Trophoblast cell (in vitro differentiated cells and primary cell): Measurements from ENCODE around the gene PIK3CB.

Experiments
- DNase-seq, 2 donors: peaks; one replicate each; pipeline ENCODE4 v3.0.0-alpha.2; 2016
- H2AFZ ChIP-seq: 2 replicates; pipeline ENCODE4 v1.6.1; 2013; ENCODE audit warnings: low read length, moderate library complexity, mild to moderate bottlenecking; ENCODE audit not compliant: insufficient read depth, poor library complexity
- H2AK5ac ChIP-seq: 2 replicates; pipeline ENCODE4 v1.6.1; 2013; ENCODE audit warnings: mild to moderate bottlenecking, low read length
- H2BK120ac ChIP-seq: 2 replicates; pipeline ENCODE4 v1.6.1; 2013; ENCODE audit warnings: low read length, mild to moderate bottlenecking, moderate library complexity; ENCODE audit not compliant: insufficient read depth, poor library complexity
- H2BK12ac ChIP-seq: 2 replicates; pipeline ENCODE4 v1.6.1; 2013; ENCODE audit warnings: mild to moderate bottlenecking, low read length, moderate library complexity
- H2BK5ac ChIP-seq: 2 replicates; pipeline ENCODE4 v1.6.1; 2013; ENCODE audit warnings: low read length, low read depth, moderate library complexity, mild to moderate bottlenecking; ENCODE audit not compliant: poor library complexity
- H3K14ac ChIP-seq: 2 replicates; pipeline ENCODE4 v1.6.1; 2013; ENCODE audit warnings: mild to moderate bottlenecking, low read length
- H3K18ac ChIP-seq: 2 replicates; pipeline ENCODE4 v1.6.1; 2013; ENCODE audit warnings: mild to moderate bottlenecking, low read length
- H3K23ac ChIP-seq: 2 replicates; pipeline ENCODE4 v1.6.1; 2013; ENCODE audit warnings: low read length
- H3K27ac ChIP-seq: 2 replicates; pipeline ENCODE4 v1.5.1; 2013; ENCODE audit warnings: low read depth, mild to moderate bottlenecking, inconsistent platforms, low read length, moderate library complexity
- H3K27me3 ChIP-seq: 2 replicates; pipeline ENCODE4 v1.6.1; 2013; ENCODE audit warnings: inconsistent platforms, mild to moderate bottlenecking, low read length, moderate library complexity; ENCODE audit not compliant: insufficient read depth
- H3K36me3 ChIP-seq, 2 experiments: 1 replicate in 1 of 2; 2 replicates in 1 of 2; pipeline ENCODE4 v1.6.1; 2013; ENCODE audit warnings: low read length in 2 of 2, mild to moderate bottlenecking in 2 of 2, moderate library complexity in 1 of 2; ENCODE audit not compliant: insufficient read depth in 2 of 2, control insufficient read depth in 1 of 2
- H3K4ac ChIP-seq: 2 replicates; pipeline ENCODE4 v1.6.1; 2013; ENCODE audit warnings: low read depth, mild to moderate bottlenecking, low read length, moderate library complexity
- H3K4me1 ChIP-seq, 2 experiments: 1 replicate in 1 of 2; 2 replicates in 1 of 2; pipeline ENCODE4 v1.6.1; 2013; ENCODE audit warnings: low read length in 2 of 2, mild to moderate bottlenecking in 2 of 2, moderate library complexity in 1 of 2; ENCODE audit not compliant: insufficient read depth in 2 of 2, control insufficient read depth in 1 of 2
- H3K4me2 ChIP-seq: 2 replicates; pipeline ENCODE4 v1.6.1; 2013; ENCODE audit warnings: inconsistent platforms, mild to moderate bottlenecking, low read length, moderate library complexity
- H3K4me3 ChIP-seq: 2 replicates; pipeline ENCODE4 v1.5.1; 2013; ENCODE audit warnings: mild to moderate bottlenecking, low read depth, low read length, inconsistent platforms
- H3K79me1 ChIP-seq: one replicate; pipeline ENCODE4 v1.6.1; 2013; ENCODE audit warnings: low read length
- H3K79me2 ChIP-seq: 2 replicates; pipeline ENCODE4 v1.6.1; 2013; ENCODE audit warnings: low read length, mild to moderate bottlenecking; ENCODE audit not compliant: control insufficient read depth, insufficient read depth, poor library complexity
- H3K9ac ChIP-seq: 2 replicates; pipeline ENCODE4 v1.6.1; 2013; ENCODE audit warnings: mild to moderate bottlenecking, low read length
- H3K9me3 ChIP-seq: 2 replicates; pipeline ENCODE4 v1.6.1; 2013; ENCODE audit warnings: low read depth, mild to moderate bottlenecking, control low read depth, inconsistent platforms, low read length; ENCODE audit not compliant: insufficient read depth
- H4K12ac ChIP-seq: 2 replicates; pipeline ENCODE4 v1.6.1; 2013; ENCODE audit warnings: low read depth, mild to moderate bottlenecking, low read length, moderate library complexity
- H4K8ac ChIP-seq: 2 replicates; pipeline ENCODE4 v1.6.1; 2013; ENCODE audit warnings: low read depth, mild to moderate bottlenecking, low read length, moderate library complexity
- H4K91ac ChIP-seq: one replicate; pipeline ENCODE4 v1.6.1; 2013; ENCODE audit warnings: low read depth, mild to moderate bottlenecking, low read length, moderate library complexity
- WGBS: extraction: QIAGEN DNeasy Blood & Tissue Kit; methylation state at CpG from one replicate; pipeline ENCODE4 v1.1.7; 2013; ENCODE audit warnings: missing lambda C conversion rate; ENCODE audit not compliant: insufficient read length, insufficient coverage; ENCODE audit errors: extremely low coverage; 5-methylcytosine and 5-hydroxymethylcytosine counted together

Gene PIK3CB

GRCh38 chr3:138867996-138868395 lies 33.3 kb upstream of the PIK3CB start:
- no peak overlapping the region for H4K8ac ChIP-seq
- H2AK5ac ChIP-seq, result no peak overlapping the region
- no peaks in the 10 kb centered on the region for H3K9me3 ChIP-seq
- no peak overlapping the region for H3K18ac ChIP-seq
- H2AFZ ChIP-seq, result no peak overlapping the region
- H3K4me1 ChIP-seq, result peaks cover 0 to 5% of the 10 kb centered on the region in 2 experiments
- no peak overlapping the region for H3K4ac ChIP-seq
- H3K27me3 ChIP-seq, result no peaks in the 10 kb centered on the region
- DNase-seq, result peak in 1 of 2 donors; percentile 78
- no peaks in the 10 kb centered on the region for H3K36me3 ChIP-seq
- H3K9ac ChIP-seq, result no peak overlapping the region
- no peak overlapping the region for H3K23ac ChIP-seq
- H3K4me3 ChIP-seq, result no peak overlapping the region
- H3K4me2 ChIP-seq, result no peak overlapping the region
- no peak overlapping the region for H3K14ac ChIP-seq
- H4K12ac ChIP-seq, result no peak overlapping the region
- WGBS, result no CpG with 5 or more reads among the region's 1 CpG
- H3K79me2 ChIP-seq, result no peaks in the 10 kb centered on the region
- H2BK5ac ChIP-seq, result no peak overlapping the region
- no peak overlapping the region for H2BK12ac ChIP-seq
- H2BK120ac ChIP-seq, result no peak overlapping the region
- no peak overlapping the region for H3K27ac ChIP-seq
- H3K79me1 ChIP-seq, result no peaks in the 10 kb centered on the region
- H4K91ac ChIP-seq, result no peak overlapping the region

GRCh38 chr3:138863776-138864113 lies 29.0 kb upstream of the PIK3CB start:
- WGBS, result no CpG with 5 or more reads among the region's 4 CpGs
- no peak overlapping the region for H2BK12ac ChIP-seq
- H4K12ac ChIP-seq, result no peak overlapping the region
- H2BK120ac ChIP-seq, result no peak overlapping the region
- H3K27ac ChIP-seq, result no peak overlapping the region
- H3K14ac ChIP-seq, result no peak overlapping the region
- no peak overlapping the region for H4K91ac ChIP-seq
- no peak overlapping the region for H3K23ac ChIP-seq
- H3K79me1 ChIP-seq, result no peaks in the 10 kb centered on the region
- peak in 1 of 2 donors; percentile 35 for DNase-seq
- no peak overlapping the region for H4K8ac ChIP-seq
- peaks cover 0 to 8% of the 10 kb centered on the region in 2 experiments for H3K4me1 ChIP-seq
- no peaks in the 10 kb centered on the region for H3K79me2 ChIP-seq
- no peak overlapping the region for H2AFZ ChIP-seq
- no peak overlapping the region for H3K4ac ChIP-seq
- H3K9ac ChIP-seq, result no peak overlapping the region
- H2AK5ac ChIP-seq, result no peak overlapping the region
- no peak overlapping the region for H3K4me2 ChIP-seq
- H3K18ac ChIP-seq, result no peak overlapping the region
- no peaks in the 10 kb centered on the region for H3K36me3 ChIP-seq
- no peak overlapping the region for H2BK5ac ChIP-seq
- no peaks in the 10 kb centered on the region for H3K9me3 ChIP-seq
- H3K4me3 ChIP-seq, result no peak overlapping the region
- no peaks in the 10 kb centered on the region for H3K27me3 ChIP-seq

DNA sequence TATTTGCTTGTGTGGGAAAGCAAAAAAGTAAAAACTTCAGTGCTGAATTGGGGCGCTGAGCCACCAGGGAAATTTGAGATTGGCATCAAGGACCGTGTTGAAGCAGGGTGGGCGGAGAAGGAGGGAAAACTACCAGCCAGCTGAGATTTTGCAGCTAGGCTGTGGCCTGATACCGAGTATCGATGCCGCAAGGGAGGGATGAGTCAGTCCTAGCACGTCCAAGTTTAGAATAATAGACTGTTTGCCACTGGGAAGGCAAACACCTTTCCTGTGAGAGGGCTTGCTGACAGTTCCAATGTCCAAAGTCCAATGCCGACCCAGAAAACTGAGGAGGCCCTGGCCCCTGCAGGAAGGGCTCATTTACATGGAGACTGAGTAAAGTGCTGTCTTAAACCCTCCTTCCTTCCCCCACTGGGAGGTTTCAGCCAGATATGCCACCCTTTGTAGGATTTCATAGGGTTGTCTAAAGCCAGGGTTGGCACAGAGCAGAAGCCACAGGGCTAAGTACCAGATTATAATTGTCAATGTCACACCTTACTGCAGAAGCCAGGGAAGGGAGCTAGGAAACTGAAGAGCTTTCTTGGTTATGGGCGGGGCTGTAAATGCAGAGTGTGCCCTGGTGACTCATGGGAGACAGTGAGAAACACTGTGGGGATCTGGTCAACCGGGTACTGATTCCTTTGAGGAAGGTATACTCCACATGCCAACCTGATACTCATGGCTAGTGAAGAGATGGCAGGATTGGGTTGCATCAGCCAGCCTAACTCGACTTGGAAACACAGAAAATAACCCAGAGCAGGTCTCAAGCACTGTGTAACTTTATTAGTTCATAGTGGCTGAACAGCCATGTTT lies 28.4 kb upstream of the PIK3CB start:
- peak; percentile 72 to 80 for DNase-seq
- no peaks in the 10 kb centered on the region for H3K36me3 ChIP-seq
- H4K91ac ChIP-seq, result no peak overlapping the region
- H3K27me3 ChIP-seq, result no peaks in the 10 kb centered on the region
- H3K79me1 ChIP-seq, result no peaks in the 10 kb centered on the region
- no peak overlapping the region for H3K27ac ChIP-seq
- H3K23ac ChIP-seq, result no peak overlapping the region
- H3K79me2 ChIP-seq, result no peaks in the 10 kb centered on the region
- no peak overlapping the region for H3K18ac ChIP-seq
- H2BK5ac ChIP-seq, result no peak overlapping the region
- no peak overlapping the region for H3K4ac ChIP-seq
- H3K4me2 ChIP-seq, result no peak overlapping the region
- no peak overlapping the region for H3K9ac ChIP-seq
- peak overlapping the region; percentile 46 for H4K8ac ChIP-seq
- no peak overlapping the region for H2AFZ ChIP-seq
- H3K14ac ChIP-seq, result no peak overlapping the region
- no peak overlapping the region for H3K4me3 ChIP-seq
- no peaks in the 10 kb centered on the region for H3K9me3 ChIP-seq
- H2AK5ac ChIP-seq, result no peak overlapping the region
- H4K12ac ChIP-seq, result no peak overlapping the region
- peaks cover 0 to 8% of the 10 kb centered on the region in 2 experiments for H3K4me1 ChIP-seq
- no CpG with 5 or more reads among the region's 11 CpGs for WGBS
- no peak overlapping the region for H2BK12ac ChIP-seq
- H2BK120ac ChIP-seq, result no peak overlapping the region

DNA sequence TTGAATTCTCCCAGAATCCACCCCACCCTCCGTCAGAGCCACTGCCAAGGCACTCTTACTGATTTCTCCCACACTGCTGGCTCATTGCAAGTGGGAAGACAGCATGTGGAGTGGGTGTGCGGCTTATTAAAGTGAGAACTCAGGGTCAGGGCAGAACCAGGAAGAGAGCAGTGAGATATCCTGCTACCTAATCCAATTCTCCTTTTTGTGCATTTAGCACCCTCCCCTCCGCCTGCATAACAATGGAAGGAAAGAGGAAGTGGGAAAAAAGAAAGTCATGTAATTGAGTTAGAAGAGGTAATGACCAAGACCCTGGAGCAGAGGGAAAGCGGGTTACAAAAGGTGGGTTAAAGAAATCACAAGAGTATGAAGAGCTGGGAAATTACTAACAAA lies 27.8 kb upstream of the PIK3CB start:
- Histone ChIP-seq H3K27me3 (no peaks in the 10 kb centered on the region), H3K4me1 (peaks cover 0 to 8% of the 10 kb centered on the region in 2 experiments), H3K4ac (no peak overlapping the region), H3K36me3 (no peaks in the 10 kb centered on the region), H2AK5ac (no peak overlapping the region), H4K12ac (no peak overlapping the region), H2BK5ac (no peak overlapping the region), H4K91ac (no peak overlapping the region), H3K14ac (no peak overlapping the region), H3K79me1 (no peaks in the 10 kb centered on the region), H2BK12ac (no peak overlapping the region), H3K79me2 (no peaks in the 10 kb centered on the region), H3K4me3 (no peak overlapping the region), H4K8ac (no peak overlapping the region), H3K18ac (no peak overlapping the region), H2BK120ac (no peak overlapping the region), H3K9me3 (no peaks in the 10 kb centered on the region), H3K23ac (no peak overlapping the region), H3K9ac (no peak overlapping the region), H3K27ac (no peak overlapping the region), H2AFZ (no peak overlapping the region), H3K4me2 (no peak overlapping the region)
- no CpG with 5 or more reads among the region's 4 CpGs for WGBS
- peak in 1 of 2 donors; percentile 19 for DNase-seq
